Measurements from ENCODE around the gene SLC4A2.

SLC4A2 gene

GRCh38 chr7:151056283-151056665 is 3.1 kb upstream of the SLC4A2 start:
- H3K36me3 ChIP-seq (ENCODE audit: control insufficient read depth, insufficient read depth, low read length), result peaks cover 3% of the 10 kb centered on the region
- DNase-seq (ENCODE audit: extremely low read depth, insufficient read length), result no peak
- TF ChIP-seq, protein P1, sequence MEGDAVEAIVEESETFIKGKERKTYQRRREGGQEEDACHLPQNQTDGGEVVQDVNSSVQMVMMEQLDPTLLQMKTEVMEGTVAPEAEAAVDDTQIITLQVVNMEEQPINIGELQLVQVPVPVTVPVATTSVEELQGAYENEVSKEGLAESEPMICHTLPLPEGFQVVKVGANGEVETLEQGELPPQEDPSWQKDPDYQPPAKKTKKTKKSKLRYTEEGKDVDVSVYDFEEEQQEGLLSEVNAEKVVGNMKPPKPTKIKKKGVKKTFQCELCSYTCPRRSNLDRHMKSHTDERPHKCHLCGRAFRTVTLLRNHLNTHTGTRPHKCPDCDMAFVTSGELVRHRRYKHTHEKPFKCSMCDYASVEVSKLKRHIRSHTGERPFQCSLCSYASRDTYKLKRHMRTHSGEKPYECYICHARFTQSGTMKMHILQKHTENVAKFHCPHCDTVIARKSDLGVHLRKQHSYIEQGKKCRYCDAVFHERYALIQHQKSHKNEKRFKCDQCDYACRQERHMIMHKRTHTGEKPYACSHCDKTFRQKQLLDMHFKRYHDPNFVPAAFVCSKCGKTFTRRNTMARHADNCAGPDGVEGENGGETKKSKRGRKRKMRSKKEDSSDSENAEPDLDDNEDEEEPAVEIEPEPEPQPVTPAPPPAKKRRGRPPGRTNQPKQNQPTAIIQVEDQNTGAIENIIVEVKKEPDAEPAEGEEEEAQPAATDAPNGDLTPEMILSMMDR (IDR thresholded peaks at IDR 0.05; ENCODE audit: insufficient read depth, low read length, poor library complexity, severe bottlenecking), result no peak
- no peak overlapping the region for H3K4me3 ChIP-seq (replicated peaks; ENCODE audit: low read depth, low read length)
- no peaks in the 10 kb centered on the region for H3K27me3 ChIP-seq (replicated peaks; ENCODE audit: control insufficient read depth, insufficient read depth, low read length)

- TF ChIP-seq, protein P1 (IDR thresholded peaks at IDR 0.05; ENCODE audit: insufficient read depth, low read length, poor library complexity, severe bottlenecking), result no peak
- H3K36me3 ChIP-seq (ENCODE audit: control insufficient read depth, insufficient read depth, low read length), result peaks cover 5% of the 10 kb centered on the region
These were observed 2.5 kb upstream of the SLC4A2 start for GRCh38 chr7:151056666-151057505.

DNA sequence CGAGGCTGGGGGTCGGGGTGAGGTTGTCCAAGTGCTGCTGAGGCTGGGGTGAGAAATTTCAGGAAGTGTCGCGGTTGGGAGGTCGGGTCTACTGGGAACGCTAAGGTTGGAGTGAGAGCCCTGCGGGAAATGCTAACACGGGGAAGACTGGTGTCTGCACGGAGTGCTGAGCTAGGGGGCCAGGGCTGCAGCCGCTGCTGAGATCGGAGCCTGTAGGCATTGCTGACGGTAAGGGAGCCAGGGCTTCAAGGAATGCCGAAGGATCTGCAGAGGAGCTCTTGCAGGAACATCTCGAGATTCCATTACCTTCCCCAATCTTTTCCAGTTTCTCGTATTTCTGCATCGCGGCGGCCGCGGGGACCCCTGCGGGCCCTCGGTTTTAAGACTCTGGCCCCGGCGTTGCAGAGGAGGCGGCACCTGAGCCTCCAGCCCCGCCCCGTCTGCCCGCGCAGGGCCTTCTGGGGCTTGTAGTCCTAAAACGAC is 1.8 kb upstream of the SLC4A2 start, which contains the start of gene CDK5:
Gene CDK5 (minus strand): TSS at position 392 of the 483 bp plus-strand sequence. CDS start 49 bp downstream, at position 343.
- peaks cover 5% of the 10 kb centered on the region for H3K36me3 ChIP-seq (ENCODE audit: control insufficient read depth, insufficient read depth, low read length)
- H3K4me3 ChIP-seq (replicated peaks; ENCODE audit: low read depth, low read length), result peak within 1 kb of the TSS; percentile 75
- TF ChIP-seq, protein P1 (IDR thresholded peaks at IDR 0.05; ENCODE audit: insufficient read depth, low read length, poor library complexity, severe bottlenecking), result no peak
- H3K27me3 ChIP-seq (replicated peaks; ENCODE audit: control insufficient read depth, insufficient read depth, low read length), result no peaks in the 10 kb centered on the region
- DNase-seq (ENCODE audit: extremely low read depth, insufficient read length), result no peak

More at GRCh38 chr7:151056666-151057505, 2.5 kb upstream of the SLC4A2 start:
- no peak for DNase-seq (ENCODE audit: extremely low read depth, insufficient read length)
- Histone ChIP-seq H3K27me3 (replicated peaks; ENCODE audit: control insufficient read depth, insufficient read depth, low read length) (no peaks in the 10 kb centered on the region), H3K4me3 (replicated peaks; ENCODE audit: low read depth, low read length) (peak overlapping the region; percentile 75)

GRCh38 chr7:151057989-151058780 is 1.2 kb upstream of the SLC4A2 start:
- DNase-seq (ENCODE audit: extremely low read depth, insufficient read length), result peak; percentile 97
- H3K27me3 ChIP-seq (replicated peaks; ENCODE audit: control insufficient read depth, insufficient read depth, low read length), result no peaks in the 10 kb centered on the region
- TF ChIP-seq, protein P1 (IDR thresholded peaks at IDR 0.05; ENCODE audit: insufficient read depth, low read length, poor library complexity, severe bottlenecking), result no peak
- peaks cover 5% of the 10 kb centered on the region for H3K36me3 ChIP-seq (ENCODE audit: control insufficient read depth, insufficient read depth, low read length)
- peak overlapping the region; percentile 75 for H3K4me3 ChIP-seq (replicated peaks; ENCODE audit: low read depth, low read length)

- Histone ChIP-seq H3K27me3 (replicated peaks; ENCODE audit: control insufficient read depth, insufficient read depth, low read length) (no peaks in the 10 kb centered on the region), H3K4me3 (replicated peaks; ENCODE audit: low read depth, low read length) (peak overlapping the region; percentile 75), H3K36me3 (ENCODE audit: control insufficient read depth, insufficient read depth, low read length) (peaks cover 5% of the 10 kb centered on the region)
- DNase-seq (ENCODE audit: extremely low read depth, insufficient read length), result no peak
- TF ChIP-seq, protein P1 (IDR thresholded peaks at IDR 0.05; ENCODE audit: insufficient read depth, low read length, poor library complexity, severe bottlenecking), result no peak
These were observed 515 bp upstream of the SLC4A2 start for GRCh38 chr7:151058781-151059366.

All from GM06990 (cell line).